Measurements from ENCODE around the gene ADGRF3. TPM values are rescaled to one million over a fixed set of nuclear protein-coding genes. Genes with fewer than 3 reads are reported as not detected.

The ADGRF3 gene
- total and polyA plus RNA-seq, 2 of the 13 experiments (the other 11 are each of a cell fraction or from before 2014, with no cell fraction given) = 0.40 to 1.5 TPM

- TF ChIP-seq SRF (IDR thresholded peaks at IDR 0.05; ENCODE audit: low read depth, low read length) = no peak
- TF ChIP-seq HIC2 (CRISPR knock-in tag; IDR thresholded peaks at IDR 0.05; ENCODE audit: low read depth) = no peak
- no peak for TF ChIP-seq ZNF570 (CRISPR knock-in tag; IDR thresholded peaks at IDR 0.05; ENCODE audit: borderline replicate concordance)
- no peak for TF ChIP-seq PITX1 (CRISPR knock-in tag; IDR thresholded peaks at IDR 0.05)
- no peak for TF ChIP-seq ZNF549 (CRISPR knock-in tag; IDR thresholded peaks at IDR 0.05)
Measured at GRCh38 chr2:26395394-26395793, 48.8 kb upstream of the ADGRF3 start (continued).

GRCh38 chr2:26394694-26395093 lies 48.1 kb upstream of the ADGRF3 start:
- Histone ChIP-seq H3K9ac (ENCODE audit: insufficient read depth, low read depth, low read length) (no peak overlapping the region), H3K27me3 (ENCODE audit: control insufficient read depth in 1 of 2, insufficient read depth in 2 of 2, low read length in 2 of 2) (no peaks in the 10 kb centered on the region), H3K36me3 (replicated peaks in 1 of 2; ENCODE audit: control insufficient read depth in 1 of 2, insufficient read depth in 2 of 2, low read length in 2 of 2) (peaks cover 6 to 31% of the 10 kb centered on the region in 2 experiments), H3K9me3 (ENCODE audit: low read length) (no peaks in the 10 kb centered on the region), H3K4me1 (ENCODE audit: insufficient read depth, low read length) (no peaks in the 10 kb centered on the region), H4K20me1 (ENCODE audit: insufficient read depth, low read length) (no peaks in the 10 kb centered on the region), H3K4me2 (ENCODE audit: low read depth, low read length) (no peak overlapping the region), H2AFZ (ENCODE audit: low read length) (no peak overlapping the region), H3K27ac (ENCODE audit: extremely low read length, insufficient read depth, low read length) (no peak overlapping the region), H3K4me3 (replicated peaks in 1 of 3; ENCODE audit: insufficient read depth in 1 of 3, low read depth in 2 of 3, low read length in 3 of 3) (no peak overlapping the region), H3K79me2 (ENCODE audit: insufficient read depth, low read length) (no peaks in the 10 kb centered on the region)
- FAIRE-seq (no peak), DNase-seq (ENCODE audit: low spot score) (no peak), ATAC-seq (no peak)
- ChIA-PET POLR2A (no interaction called here), CTCF (ENCODE audit: low intra/inter-chr PET ratio, low total read pairs) (no interaction called here)
- intact Hi-C loops (cut with micrococcal nuclease; ENCODE audit: unreplicated experiment) (loop anchor here (5.0 kb wide), 1 partner anchor 63 kb away; no protein-coding TSS in a partner anchor), in situ Hi-C loops (cut with HindIII; ENCODE audit: extremely low pct_ligation_motif_present, low pct_unique_long_range_greater_than_20kb) (no loop called here)
- BruUV-seq (replicated peaks) = TSS peak; percentile 5
- no peak for TF ChIP-seq ZBTB20 (CRISPR knock-in tag; IDR thresholded peaks at IDR 0.05; ENCODE audit: borderline replicate concordance, low read depth)
- TF ChIP-seq ZNF44 (CRISPR knock-in tag; IDR thresholded peaks at IDR 0.05) = no peak
- no peak for TF ChIP-seq JUN (CRISPR knock-in tag; IDR thresholded peaks at IDR 0.05)
- no peak for TF ChIP-seq TBX2 (CRISPR knock-in tag; IDR thresholded peaks at IDR 0.05; ENCODE audit: borderline replicate concordance)
- WGBS (ENCODE audit: low lambda C conversion rate) = 98% methylated on average over 4 of the region's 4 CpGs
